HG02970 (cell line): Measurements from ENCODE around the gene SMIM32.
A peak's percentile ranks its signal among the peaks of the same experiment; 100 is the strongest.

Experiments
- ATAC-seq: cut with Tn5 transposase; IDR thresholded peaks from one replicate; pipeline ENCODE4 v1.9.1; 2021; ENCODE audit warnings: mild to moderate bottlenecking, moderate library complexity, moderate number of reproducible peaks; ENCODE audit not compliant: unreplicated experiment, low FRiP score

The SMIM32 gene

DNA sequence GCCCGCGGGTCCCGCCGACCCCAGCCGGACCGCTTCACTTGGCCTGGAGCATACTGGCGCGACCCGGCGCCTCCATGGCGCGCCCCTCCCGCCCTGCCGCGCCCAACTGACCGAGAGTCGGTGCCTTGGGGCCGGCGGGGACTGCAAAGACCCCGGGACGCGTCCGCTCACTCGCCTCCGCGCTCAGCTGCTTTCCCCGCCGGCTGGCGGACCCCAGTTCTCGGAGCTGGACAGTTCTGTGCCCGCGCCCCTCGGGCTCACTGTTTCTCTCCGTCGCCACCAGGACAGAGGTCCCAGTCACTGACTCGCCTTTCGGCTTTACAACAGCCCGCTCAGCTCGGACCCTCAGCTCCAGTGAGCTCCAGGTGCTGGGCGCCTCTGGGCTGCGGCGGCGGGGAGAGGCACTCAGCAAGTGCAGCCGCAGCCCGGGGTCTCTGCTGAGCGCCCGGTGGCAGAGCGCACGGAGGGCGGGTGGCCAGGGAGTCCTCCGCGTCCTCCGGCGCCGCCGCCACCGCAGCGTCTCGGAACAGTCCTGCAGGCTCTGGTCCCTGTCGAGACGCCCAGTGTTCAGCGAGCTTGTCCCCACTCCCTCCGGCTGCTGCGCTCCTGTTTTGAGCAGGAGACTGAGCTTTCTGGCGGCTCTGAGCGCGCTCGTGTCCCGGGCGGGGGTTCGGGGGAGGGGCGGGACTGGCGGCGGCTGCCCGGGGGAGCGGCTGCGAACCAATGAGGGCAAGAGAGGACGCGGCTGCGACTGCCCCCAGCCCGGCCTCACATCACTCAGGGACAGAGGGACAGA, at the start of gene SMIM32:
Gene SMIM32 (minus strand): TSS at position 637 of the 796 bp plus-strand sequence. CDS start 638 bp downstream, outside the sequence.
- ATAC-seq: no peak

DNA sequence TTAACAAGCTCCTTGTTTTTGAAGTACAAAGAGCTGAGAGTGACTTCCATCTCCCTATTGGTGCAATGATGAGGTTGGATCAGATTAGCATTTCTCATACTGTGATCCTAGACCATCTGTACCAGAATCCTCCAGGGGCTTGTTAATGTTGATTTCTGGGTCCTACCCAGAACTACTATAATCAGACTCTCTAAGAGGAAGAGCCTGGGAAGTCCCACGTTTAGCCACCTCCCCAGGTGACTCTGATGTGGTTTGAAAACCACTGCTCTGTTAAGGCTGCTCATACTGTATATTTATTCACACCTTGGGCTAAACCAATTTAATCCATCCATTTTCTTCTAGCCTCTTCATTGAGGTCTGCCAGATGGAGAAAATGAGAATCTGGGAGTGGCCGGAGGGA, 49.6 kb upstream of the SMIM32 start:
- no peak for ATAC-seq

DNA sequence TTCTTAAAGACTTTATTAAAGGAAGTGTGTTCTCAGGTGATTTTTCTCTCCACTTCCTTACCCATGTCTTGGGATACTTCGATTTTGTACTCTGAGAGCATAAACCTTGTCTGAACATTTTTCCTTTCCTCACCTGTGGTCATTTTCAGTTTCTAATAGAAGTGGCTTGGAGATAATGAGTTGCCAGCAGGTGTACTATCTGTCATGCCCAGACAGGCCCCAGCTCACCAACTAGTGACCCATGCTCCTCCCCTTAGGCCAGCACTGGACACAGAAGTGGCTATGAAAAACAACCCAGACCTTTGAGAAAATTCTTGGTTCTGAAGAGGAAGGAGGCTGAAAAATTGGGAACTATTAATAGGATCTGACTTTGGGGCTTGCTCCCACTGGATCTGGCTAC, 49.2 kb upstream of the SMIM32 start:
- ATAC-seq: no peak

DNA sequence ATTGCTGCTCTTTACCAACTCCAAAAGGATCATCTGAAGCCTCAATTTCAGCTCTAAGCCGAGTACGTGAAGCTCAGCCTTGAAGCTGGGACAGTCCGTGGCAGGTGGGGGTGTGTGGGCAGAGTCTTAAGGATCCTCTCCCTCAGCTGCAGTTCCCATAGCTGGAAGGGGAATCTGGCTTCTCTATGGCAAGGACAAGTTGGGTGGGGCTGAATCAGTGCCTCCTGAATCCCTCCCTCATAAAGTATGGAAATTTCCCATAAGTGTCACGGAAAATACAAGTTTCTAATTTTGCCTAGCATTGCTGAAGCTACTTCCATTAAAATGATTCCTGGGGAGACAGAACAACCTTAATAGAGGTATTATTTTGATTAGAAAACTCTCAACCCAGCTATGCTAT, 47.9 kb upstream of the SMIM32 start:
- ATAC-seq: no peak

DNA sequence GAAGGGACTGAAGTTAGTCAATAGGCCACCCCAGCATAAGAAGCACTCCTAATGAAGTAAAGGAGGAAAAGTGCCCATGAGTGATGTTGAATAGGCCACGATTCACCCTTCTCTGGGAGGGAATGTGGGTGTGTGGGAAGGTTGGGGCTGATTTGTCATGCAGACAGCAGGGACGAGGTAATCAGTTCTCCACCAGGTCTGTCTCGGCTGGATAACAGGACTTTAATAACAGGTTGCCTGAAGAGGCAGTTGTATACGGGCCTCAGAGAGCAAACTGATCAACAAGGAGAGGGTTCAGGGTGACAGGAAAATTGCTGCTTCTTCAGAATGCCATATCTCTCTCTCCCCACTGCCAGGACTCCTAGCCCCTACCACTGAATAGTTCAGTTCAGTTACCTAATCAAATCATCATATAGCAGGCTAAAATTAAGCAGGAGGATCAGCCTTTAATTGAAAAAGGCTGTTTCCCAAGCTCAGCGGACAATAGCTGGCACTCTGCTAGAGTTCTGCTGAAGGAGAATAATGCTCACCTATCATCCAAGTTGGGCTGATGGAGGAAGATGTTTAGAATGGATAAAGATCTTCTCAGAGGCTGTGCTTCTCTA, 43.6 kb upstream of the SMIM32 start:
- no peak for ATAC-seq

DNA sequence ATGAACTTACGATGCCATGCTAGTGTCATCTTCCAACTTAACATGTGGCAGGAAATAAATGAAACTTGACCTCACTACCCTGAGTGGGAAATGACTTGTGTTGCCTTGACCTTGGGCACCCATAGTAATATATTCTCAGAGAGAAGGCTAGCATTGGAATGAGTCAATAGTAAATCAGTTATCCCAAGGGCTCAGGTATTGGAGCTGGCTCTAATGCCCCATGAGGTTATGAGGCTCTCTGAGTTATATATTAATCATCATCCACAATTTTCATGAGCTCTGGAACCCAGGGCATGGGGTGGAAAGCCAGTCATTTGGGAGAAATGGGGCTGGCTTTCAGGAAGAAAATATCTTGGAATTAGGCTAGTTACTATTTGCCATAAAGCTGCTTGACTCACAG, 42.4 kb upstream of the SMIM32 start:
- ATAC-seq: no peak

DNA sequence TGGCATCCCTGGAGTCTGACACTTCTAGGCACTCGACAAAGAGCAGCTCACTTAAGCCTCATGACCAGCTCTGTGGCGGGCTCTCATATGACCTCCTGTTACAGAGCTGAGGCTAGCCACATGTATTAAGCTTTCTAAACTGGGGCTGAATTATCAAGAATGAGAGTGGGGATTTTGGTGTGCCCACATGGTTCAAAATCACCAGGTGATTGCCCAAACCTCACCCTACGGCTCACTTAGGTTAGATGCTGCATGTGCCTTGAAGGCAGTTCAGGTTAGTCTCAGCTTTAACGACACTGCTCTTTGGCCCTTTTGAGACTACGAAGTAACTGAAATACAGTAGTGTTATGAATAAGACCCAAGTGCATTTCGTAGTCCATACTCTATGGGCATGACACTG, 39.4 kb upstream of the SMIM32 start:
- ATAC-seq: no peak

DNA sequence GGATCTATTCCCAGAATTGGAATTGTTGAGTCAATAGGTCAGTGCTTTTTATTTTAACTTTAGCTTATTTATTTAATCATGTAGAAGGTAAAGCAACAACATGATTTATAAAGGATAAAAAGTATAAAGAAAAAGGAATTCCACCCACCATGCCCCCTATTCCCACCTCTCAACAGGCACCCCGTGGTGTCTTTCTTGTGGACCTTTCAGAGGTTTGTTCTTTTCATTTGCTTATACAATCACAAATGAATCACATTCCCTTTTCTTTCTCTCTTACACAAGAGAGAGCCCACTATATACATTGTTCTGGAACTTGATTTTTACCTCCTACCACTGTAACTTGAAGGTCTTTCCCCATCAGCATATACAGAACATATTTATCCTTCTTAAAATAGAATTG, 37.2 kb upstream of the SMIM32 start:
- no peak for ATAC-seq

DNA sequence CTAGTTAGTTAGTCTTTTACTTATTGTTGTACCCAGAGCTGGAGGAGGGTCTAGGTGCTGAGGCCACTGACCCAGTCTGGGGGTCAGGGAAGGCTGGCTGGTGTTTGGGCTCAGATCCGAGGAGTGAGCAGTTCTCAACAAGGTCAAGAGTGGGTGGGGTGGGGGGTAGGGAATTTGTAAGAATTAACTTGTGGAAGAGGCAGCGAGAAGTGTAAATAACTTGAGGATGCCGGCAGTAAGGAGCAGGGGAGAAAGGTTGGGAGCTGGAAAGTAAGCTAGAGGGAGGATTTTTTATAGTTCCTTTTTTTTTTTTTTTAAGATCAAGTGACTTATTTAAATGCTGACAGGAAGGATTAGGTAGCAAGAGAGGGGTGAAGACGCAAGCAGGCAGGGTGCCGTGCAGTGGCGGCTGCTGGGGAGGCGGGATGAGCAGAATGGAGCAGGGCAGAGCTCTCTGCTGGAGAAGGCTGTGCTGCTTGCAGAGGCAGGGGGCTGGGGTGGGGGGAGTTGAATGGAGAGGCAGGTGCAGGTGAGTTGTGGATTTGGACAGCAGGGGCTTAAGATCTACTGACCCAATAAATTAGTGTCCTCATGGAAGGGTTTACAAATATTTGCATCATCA, 35.3 kb upstream of the SMIM32 start:
- ATAC-seq: no peak

DNA sequence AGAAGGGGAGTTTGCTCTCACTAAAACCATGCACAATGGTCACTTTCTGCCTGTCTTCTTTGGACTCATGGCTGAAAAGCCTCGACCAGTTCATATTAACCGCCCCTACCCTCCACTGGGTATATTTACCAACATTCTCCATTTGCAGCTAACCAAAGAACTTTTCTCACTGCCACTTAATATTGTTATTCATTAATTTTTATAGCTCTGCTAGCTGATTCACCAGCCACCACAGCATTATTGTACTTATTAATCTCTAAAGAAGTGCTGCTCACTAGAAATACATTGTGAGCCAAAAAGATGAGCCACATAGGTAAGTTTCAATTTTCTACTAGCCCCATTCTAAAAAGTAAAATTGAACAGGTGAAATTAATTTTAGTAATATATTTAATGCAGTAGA, 33.4 kb upstream of the SMIM32 start:
- ATAC-seq: no peak

DNA sequence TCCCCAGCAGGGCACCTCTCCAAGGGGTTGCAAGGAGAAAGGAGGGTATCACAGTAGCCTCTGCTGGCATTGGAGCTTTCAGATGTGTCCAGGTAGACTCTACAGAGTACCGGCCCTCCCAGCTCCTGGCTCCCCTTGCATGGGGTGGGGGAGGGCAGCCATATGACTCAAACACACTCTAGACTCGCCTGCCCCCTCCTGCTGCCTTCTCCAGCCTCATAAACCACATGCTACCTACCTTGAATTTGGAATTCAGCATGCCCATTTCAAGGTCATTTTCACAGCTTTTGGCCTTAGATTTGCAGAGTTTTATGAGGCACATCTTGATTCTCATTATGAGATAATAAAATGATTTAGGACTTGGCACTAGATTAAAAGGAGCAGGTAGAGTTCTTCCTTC, 32.8 kb upstream of the SMIM32 start:
- ATAC-seq: no peak

DNA sequence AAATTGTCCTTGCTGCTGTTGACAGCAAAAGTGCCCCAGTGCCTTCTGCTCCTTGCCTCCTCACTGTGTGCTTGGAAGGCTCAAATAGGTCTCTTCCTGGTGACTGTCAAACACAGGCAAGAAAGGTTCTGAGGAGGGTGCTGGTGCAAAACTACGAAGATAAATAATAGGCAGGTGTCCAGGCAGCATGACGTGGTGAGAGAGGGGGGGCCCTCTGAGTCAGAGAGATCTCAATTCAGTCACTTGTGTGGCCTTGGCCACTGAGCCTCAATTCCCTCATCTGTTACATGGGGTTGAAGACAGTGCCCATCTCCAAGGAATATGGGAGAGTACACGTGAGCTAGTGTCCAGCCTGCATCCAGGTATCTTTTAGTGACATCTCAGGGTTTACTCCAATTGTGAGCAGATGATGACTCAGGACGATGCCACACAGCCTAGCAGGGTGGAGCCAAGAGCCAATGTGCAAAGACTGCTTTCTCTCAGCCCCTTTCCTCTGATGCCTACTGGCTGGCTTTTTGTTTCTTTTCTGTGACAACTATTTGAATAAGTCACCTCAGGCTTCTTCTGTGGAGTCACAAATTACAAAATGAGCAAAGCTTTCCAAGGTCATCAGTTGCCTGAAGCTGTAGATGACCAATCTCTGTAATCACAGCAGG, 29.7 kb upstream of the SMIM32 start:
- ATAC-seq: no peak

DNA sequence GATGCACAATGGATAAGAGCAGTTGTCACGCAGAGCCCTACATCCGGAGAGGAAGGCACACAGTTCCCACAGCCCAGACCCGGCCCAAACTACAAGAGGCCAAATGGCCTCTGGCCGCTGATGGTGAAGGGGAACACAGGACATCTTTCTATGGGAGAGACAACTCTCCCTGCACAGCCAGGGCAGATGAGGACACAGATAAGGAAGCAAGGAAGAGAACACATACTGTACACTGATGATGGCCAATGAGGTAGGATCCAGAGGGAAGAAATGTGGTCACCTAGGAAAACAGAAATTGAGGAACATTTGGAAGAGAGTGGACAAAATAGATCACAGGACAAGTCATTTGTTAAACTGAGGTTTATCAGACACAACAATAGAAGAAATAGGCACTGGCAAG, 28.4 kb upstream of the SMIM32 start:
- ATAC-seq: no peak

DNA sequence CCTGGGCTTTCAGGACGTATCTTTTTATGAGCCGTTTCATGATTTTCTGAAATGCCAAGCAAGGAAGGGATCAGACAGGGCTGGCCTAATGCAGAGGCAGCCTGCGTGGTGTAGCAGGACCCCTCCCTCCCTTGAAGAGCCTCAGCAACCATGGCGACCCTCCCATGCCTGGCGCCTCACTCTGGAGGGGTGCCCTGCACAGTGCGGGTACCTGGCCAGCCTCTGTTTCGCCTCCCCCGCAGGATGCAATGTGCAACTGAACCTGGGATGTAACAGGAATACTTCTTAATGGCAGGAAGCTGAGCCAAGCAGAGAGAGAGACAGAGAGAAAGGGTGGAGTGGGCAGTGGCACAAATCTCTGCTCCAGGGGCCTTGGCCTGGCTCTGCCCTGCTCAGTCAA, 23.3 kb upstream of the SMIM32 start:
- no peak for ATAC-seq

DNA sequence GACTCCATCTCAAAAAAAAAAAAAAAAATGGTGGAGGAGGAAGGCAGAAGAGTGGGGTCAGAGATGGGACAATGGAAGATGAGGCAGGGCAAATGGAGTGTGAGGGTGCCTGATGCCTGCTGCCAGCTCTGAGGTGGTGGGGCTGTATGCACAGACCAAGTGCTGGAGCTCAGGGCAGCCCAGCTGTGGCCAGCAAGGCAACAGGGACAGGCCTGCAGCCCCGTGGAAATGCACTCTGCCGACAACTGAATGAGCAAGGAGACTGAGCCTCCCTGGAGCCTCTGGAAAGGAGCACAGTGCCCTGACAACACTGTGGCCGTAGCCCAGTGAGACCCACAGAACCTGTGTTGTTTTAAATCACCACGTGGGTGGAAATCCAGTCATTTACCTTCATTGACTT, 22.9 kb upstream of the SMIM32 start:
- no peak for ATAC-seq

DNA sequence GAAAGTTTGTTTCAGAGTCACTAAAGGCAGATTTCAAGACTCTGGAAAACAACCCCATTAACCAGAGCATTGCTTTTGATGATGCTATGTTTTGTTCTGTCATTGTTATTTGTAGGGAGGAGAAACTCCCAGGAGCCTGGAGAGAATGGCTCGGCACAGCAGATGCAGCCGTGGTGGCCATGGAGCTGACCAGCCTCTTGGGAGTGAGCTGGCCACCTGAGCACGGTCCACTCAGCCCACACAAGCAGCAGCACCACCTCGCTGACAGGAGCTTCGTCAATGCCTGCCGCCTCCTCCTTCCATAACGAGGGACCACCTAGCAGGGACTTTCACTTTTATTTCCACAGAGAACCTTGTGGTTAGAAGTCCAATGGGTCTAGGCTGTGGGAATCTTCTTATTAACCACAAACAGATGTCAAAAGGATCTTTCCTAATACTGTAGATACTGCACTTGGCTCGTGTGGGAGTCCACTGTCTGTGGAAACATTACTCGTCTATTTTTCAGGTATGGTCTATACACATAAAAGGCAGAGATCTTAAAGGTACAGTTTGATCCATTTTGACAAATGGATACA, 21.0 kb upstream of the SMIM32 start:
- ATAC-seq: no peak

DNA sequence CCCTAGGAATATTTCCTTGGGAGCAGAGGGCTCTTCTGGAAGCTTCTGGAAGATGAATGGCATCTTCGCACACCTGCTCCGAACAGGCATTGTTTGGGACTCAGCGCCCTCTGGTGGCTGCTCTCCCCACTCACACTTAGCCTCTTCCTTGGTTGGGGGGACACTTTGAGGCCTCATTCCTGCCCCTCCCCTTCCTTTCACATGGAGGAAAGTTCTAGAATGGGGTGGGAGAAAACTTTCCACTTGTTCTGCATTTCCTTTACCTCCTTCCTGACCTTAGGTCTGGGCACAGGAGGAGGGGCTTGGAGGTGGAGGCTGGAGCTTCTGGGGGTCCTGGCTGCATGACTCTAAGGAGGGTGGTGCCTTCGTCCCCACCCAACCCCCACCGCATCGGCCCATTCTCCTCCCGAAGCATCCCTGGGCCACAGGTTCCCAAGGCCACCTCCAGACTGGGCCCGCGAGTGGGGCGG, 19.3 kb upstream of the SMIM32 start:
- peak; percentile 52 for ATAC-seq

DNA sequence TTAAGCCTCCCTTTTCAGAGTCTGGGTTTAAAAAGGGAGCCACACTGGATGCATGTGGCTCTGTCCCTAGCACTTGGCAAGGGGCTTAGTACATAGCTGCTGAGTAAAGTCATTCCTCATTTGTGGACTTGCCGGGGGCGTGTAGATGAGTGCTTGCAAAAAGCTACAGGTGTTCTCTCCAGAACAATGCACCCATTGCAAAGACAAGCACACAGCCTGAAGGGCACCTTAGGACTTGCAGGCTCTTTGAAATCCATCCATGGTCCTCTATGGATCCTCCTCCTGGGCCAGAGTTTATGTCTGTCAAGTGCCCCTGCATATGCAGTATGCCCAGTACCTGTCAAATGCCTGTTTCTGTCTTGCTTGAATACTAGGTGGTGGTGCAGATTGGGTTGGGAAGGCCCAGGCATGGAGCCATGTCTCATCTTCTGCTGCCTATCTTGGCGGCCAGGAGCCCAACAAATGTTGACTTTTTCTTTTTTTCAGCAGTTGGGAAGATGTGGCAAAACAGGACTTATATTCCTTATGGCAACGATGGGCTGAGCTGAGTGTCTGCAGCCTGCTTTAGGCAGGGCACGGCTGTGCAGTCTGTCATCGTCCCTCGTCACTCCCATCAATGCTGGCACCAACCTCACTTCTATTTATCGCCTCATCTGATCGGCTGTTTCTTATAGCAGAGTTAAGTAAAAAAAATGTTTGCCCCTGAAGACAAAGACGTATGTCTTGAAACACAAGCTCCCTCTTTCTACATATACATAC, 18.5 kb upstream of the SMIM32 start:
- ATAC-seq: no peak

DNA sequence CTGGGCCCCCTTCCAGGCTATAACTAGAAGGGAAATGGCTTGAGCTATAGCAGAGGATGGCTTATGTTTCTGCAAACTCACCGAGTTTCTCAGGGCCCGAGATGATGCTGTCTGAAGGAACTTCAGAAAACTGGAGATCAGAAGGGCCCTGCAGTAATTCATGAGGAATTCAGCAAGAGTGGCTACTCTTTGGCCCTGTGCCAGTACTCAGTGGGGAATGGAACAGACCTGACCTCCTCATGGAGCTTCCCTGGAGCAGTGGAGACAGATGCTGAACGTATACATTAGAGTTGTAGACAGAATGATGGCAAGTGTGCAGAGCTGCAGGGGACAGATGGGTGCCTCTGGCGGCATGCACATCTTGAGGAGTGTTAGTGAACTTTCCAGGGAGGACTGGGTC, 17.3 kb upstream of the SMIM32 start:
- ATAC-seq: no peak

DNA sequence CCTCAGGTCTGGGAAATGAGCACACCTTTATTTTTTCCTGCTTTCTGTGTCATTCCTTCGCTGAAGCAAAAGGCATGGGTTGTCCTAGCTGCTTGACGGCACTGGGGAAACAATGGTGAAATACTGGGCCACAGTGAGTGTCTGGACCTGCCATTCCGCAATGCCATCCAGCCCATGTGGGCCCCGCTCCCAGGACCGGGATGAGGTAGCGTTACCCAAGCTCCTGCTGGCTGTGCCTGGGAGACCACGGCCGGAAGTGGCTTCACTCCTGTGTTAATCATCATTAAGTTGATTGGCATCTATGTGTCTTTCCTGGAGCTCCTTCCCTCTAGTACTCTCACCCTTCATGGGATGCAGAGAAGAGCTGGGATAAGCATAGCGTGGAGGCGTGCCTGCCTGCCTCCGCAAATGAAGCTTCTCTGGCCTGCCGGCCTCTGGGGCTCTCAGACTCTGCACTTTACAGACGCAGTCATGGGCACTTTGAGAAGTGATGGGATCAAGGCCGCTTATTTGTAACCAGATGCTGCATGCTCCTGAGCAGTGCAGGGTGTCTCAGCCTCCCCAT, 16.5 kb upstream of the SMIM32 start:
- no peak for ATAC-seq
